ENCODE results near the gene DDX46.
"Not testable (repeated sequence)": the region's sequence is repeated elsewhere in the genome, so short reads cannot be mapped to it uniquely, and the experiment has no call there.

The DDX46 gene

GRCh38 chr5:134749415-134749814 is 9.2 kb upstream of the DDX46 start:
- Histone ChIP-seq H3K27ac (ENCODE audit: low read depth, low read length) (no peak overlapping the region), H3K9ac (ENCODE audit: low read length) (no peak overlapping the region), H3K14ac (ENCODE audit: low read length) (no peak overlapping the region), H4K8ac (ENCODE audit: low read depth, low read length) (no peak overlapping the region), H3K4me3 (ENCODE audit: low read depth, low read length) (no peak overlapping the region), H2BK120ac (ENCODE audit: insufficient read depth, low read length, poor library complexity) (no peak overlapping the region), H4K91ac (ENCODE audit: low read depth, low read length) (no peak overlapping the region), H2AFZ (ENCODE audit: insufficient read depth, low read length, poor library complexity) (no peak overlapping the region), H3K27me3 (ENCODE audit: insufficient read depth, low read length) (no peaks in the 10 kb centered on the region), H3K18ac (ENCODE audit: low read length) (no peak overlapping the region), H3K23ac (ENCODE audit: low read length) (no peak overlapping the region), H4K12ac (ENCODE audit: low read depth, low read length) (no peak overlapping the region), H2BK12ac (ENCODE audit: low read length) (no peak overlapping the region), H3K4ac (ENCODE audit: low read depth, low read length) (no peak overlapping the region), H3K79me1 (ENCODE audit: low read length) (no peaks in the 10 kb centered on the region), H2AK5ac (ENCODE audit: low read length) (no peak overlapping the region), H3K9me3 (ENCODE audit: insufficient read depth, low read depth, low read length) (no peaks in the 10 kb centered on the region), H3K4me1 (ENCODE audit: control insufficient read depth in 1 of 2, insufficient read depth in 2 of 2, low read length in 2 of 2) (no peaks in the 10 kb centered on the region), H3K4me2 (ENCODE audit: low read length) (no peak overlapping the region), H3K36me3 (ENCODE audit: control insufficient read depth in 1 of 2, insufficient read depth in 2 of 2, low read length in 2 of 2) (peaks cover 0 to 4% of the 10 kb centered on the region in 2 experiments), H3K79me2 (ENCODE audit: control insufficient read depth, insufficient read depth, low read length, poor library complexity) (no peaks in the 10 kb centered on the region), H2BK5ac (ENCODE audit: low read depth, low read length, poor library complexity) (no peak overlapping the region)
- DNase-seq: no peak
- WGBS (ENCODE audit: extremely low coverage, insufficient coverage, insufficient read length): no CpG with 5 or more reads among the region's 3 CpGs

GRCh38 chr5:134758176-134758503 is 439 bp upstream of the DDX46 start:
- Histone ChIP-seq H4K12ac (ENCODE audit: low read depth, low read length) (peak overlapping the region; percentile 64), H3K79me1 (ENCODE audit: low read length) (peaks cover 4% of the 10 kb centered on the region), H4K8ac (ENCODE audit: low read depth, low read length) (peak overlapping the region; percentile 76), H3K4ac (ENCODE audit: low read depth, low read length) (no peak overlapping the region), H3K27ac (ENCODE audit: low read depth, low read length) (no peak overlapping the region), H3K27me3 (ENCODE audit: insufficient read depth, low read length) (no peaks in the 10 kb centered on the region), H2BK5ac (ENCODE audit: low read depth, low read length, poor library complexity) (no peak overlapping the region), H3K36me3 (ENCODE audit: control insufficient read depth in 1 of 2, insufficient read depth in 2 of 2, low read length in 2 of 2) (peaks cover 0 to 3% of the 10 kb centered on the region in 2 experiments), H3K14ac (ENCODE audit: low read length) (peak overlapping the region; percentile 23), H3K4me3 (ENCODE audit: low read depth, low read length) (no peak overlapping the region), H2AFZ (ENCODE audit: insufficient read depth, low read length, poor library complexity) (peak overlapping the region; percentile 77), H3K4me1 (ENCODE audit: control insufficient read depth in 1 of 2, insufficient read depth in 2 of 2, low read length in 2 of 2) (no peaks in the 10 kb centered on the region), H3K79me2 (ENCODE audit: control insufficient read depth, insufficient read depth, low read length, poor library complexity) (peaks cover 7% of the 10 kb centered on the region), H2BK12ac (ENCODE audit: low read length) (no peak overlapping the region), H2AK5ac (ENCODE audit: low read length) (no peak overlapping the region), H2BK120ac (ENCODE audit: insufficient read depth, low read length, poor library complexity) (no peak overlapping the region), H4K91ac (ENCODE audit: low read depth, low read length) (no peak overlapping the region), H3K4me2 (ENCODE audit: low read length) (peak overlapping the region; percentile 57), H3K9ac (ENCODE audit: low read length) (no peak overlapping the region), H3K9me3 (ENCODE audit: insufficient read depth, low read depth, low read length) (no peaks in the 10 kb centered on the region), H3K23ac (ENCODE audit: low read length) (no peak overlapping the region), H3K18ac (ENCODE audit: low read length) (no peak overlapping the region)
- no CpG with 5 or more reads among the region's 9 CpGs for WGBS (ENCODE audit: extremely low coverage, insufficient coverage, insufficient read length)
- DNase-seq: no peak

GRCh38 chr5:134767528-134768291 is 9.1 kb downstream of the DDX46 start:
- not testable (repeated sequence) for H3K79me1 ChIP-seq (ENCODE audit: low read length); H2AFZ ChIP-seq (ENCODE audit: insufficient read depth, low read length, poor library complexity); H3K4me2 ChIP-seq (ENCODE audit: low read length); H3K4me1 ChIP-seq (ENCODE audit: control insufficient read depth in 1 of 2, insufficient read depth in 2 of 2, low read length in 2 of 2); H3K23ac ChIP-seq (ENCODE audit: low read length); H3K4ac ChIP-seq (ENCODE audit: low read depth, low read length); H2BK5ac ChIP-seq (ENCODE audit: low read depth, low read length, poor library complexity); H2AK5ac ChIP-seq (ENCODE audit: low read length); H4K12ac ChIP-seq (ENCODE audit: low read depth, low read length); H4K8ac ChIP-seq (ENCODE audit: low read depth, low read length); H2BK12ac ChIP-seq (ENCODE audit: low read length); H3K79me2 ChIP-seq (ENCODE audit: control insufficient read depth, insufficient read depth, low read length, poor library complexity); H3K4me3 ChIP-seq (ENCODE audit: low read depth, low read length); H4K91ac ChIP-seq (ENCODE audit: low read depth, low read length); H3K9me3 ChIP-seq (ENCODE audit: insufficient read depth, low read depth, low read length); H3K27me3 ChIP-seq (ENCODE audit: insufficient read depth, low read length); H3K18ac ChIP-seq (ENCODE audit: low read length); H3K14ac ChIP-seq (ENCODE audit: low read length); H3K9ac ChIP-seq (ENCODE audit: low read length); H2BK120ac ChIP-seq (ENCODE audit: insufficient read depth, low read length, poor library complexity); H3K27ac ChIP-seq (ENCODE audit: low read depth, low read length)
- no CpG with 5 or more reads among the region's 21 CpGs for WGBS (ENCODE audit: extremely low coverage, insufficient coverage, insufficient read length)
- H3K36me3 ChIP-seq (ENCODE audit: control insufficient read depth in 1 of 2, insufficient read depth in 2 of 2, low read length in 2 of 2): peaks cover 41 to 42% of the 10 kb centered on the region in 2 experiments
- DNase-seq: peak; percentile 2 to 67

- Histone ChIP-seq H3K4me2 (ENCODE audit: low read length) (no peak overlapping the region), H3K4me1 (ENCODE audit: control insufficient read depth in 1 of 2, insufficient read depth in 2 of 2, low read length in 2 of 2) (no peaks in the 10 kb centered on the region), H2BK5ac (ENCODE audit: low read depth, low read length, poor library complexity) (no peak overlapping the region), H2AFZ (ENCODE audit: insufficient read depth, low read length, poor library complexity) (no peak overlapping the region), H2BK12ac (ENCODE audit: low read length) (no peak overlapping the region), H3K9ac (ENCODE audit: low read length) (no peak overlapping the region), H2BK120ac (ENCODE audit: insufficient read depth, low read length, poor library complexity) (no peak overlapping the region), H3K79me2 (ENCODE audit: control insufficient read depth, insufficient read depth, low read length, poor library complexity) (no peaks in the 10 kb centered on the region), H4K91ac (ENCODE audit: low read depth, low read length) (no peak overlapping the region), H3K18ac (ENCODE audit: low read length) (no peak overlapping the region), H4K12ac (ENCODE audit: low read depth, low read length) (no peak overlapping the region), H3K27ac (ENCODE audit: low read depth, low read length) (no peak overlapping the region), H3K36me3 (ENCODE audit: control insufficient read depth in 1 of 2, insufficient read depth in 2 of 2, low read length in 2 of 2) (peaks cover 40 to 42% of the 10 kb centered on the region in 2 experiments), H3K27me3 (ENCODE audit: insufficient read depth, low read length) (no peaks in the 10 kb centered on the region), H3K14ac (ENCODE audit: low read length) (no peak overlapping the region), H4K8ac (ENCODE audit: low read depth, low read length) (no peak overlapping the region), H3K9me3 (ENCODE audit: insufficient read depth, low read depth, low read length) (no peaks in the 10 kb centered on the region), H3K4ac (ENCODE audit: low read depth, low read length) (no peak overlapping the region), H3K4me3 (ENCODE audit: low read depth, low read length) (no peak overlapping the region), H3K79me1 (ENCODE audit: low read length) (no peaks in the 10 kb centered on the region), H2AK5ac (ENCODE audit: low read length) (no peak overlapping the region), H3K23ac (ENCODE audit: low read length) (no peak overlapping the region)
- WGBS (ENCODE audit: extremely low coverage, insufficient coverage, insufficient read length): no CpG with 5 or more reads among the region's 4 CpGs
- DNase-seq: peak; percentile 38 to 82
Measured at GRCh38 chr5:134769206-134769605, 10.6 kb downstream of the DDX46 start.

Data from trophoblast cell (in vitro differentiated cells and primary cell).